HEK293 (cell line): ENCODE measurements around the gene TBC1D24.
A peak's percentile ranks its signal among the peaks of the same experiment; 100 is the strongest.

Source experiments
- BCL11A ChIP-seq: fragments of 450-650 bp; formaldehyde crosslinking; IDR thresholded peaks from 2 replicates; pipeline ENCODE4 v1.5.1; 2016; ENCODE audit warnings: low read depth, missing biosample characterization, missing genetic modification characterization
- BCL11B ChIP-seq: fragments of 450-650 bp; formaldehyde crosslinking; IDR thresholded peaks from 2 replicates; pipeline ENCODE4 v1.5.1; 2016; ENCODE audit warnings: low read depth, missing biosample characterization, missing genetic modification characterization
- GLIS1 ChIP-seq: fragments of 450-650 bp; formaldehyde crosslinking; IDR thresholded peaks from 2 replicates; pipeline ENCODE4 v1.5.1; 2016; ENCODE audit warnings: missing biosample characterization, missing genetic modification characterization
- GLIS2 ChIP-seq: fragments of 450-650 bp; formaldehyde crosslinking; IDR thresholded peaks from 2 replicates; pipeline ENCODE4 v1.5.1; 2016; ENCODE audit warnings: missing biosample characterization, missing genetic modification characterization
- KLF8 ChIP-seq: fragments of 450-650 bp; formaldehyde crosslinking; IDR thresholded peaks from 2 replicates; pipeline ENCODE4 v1.5.1; 2016; ENCODE audit warnings: missing biosample characterization, missing genetic modification characterization
- SCRT1 ChIP-seq: fragments of 450-650 bp; formaldehyde crosslinking; IDR thresholded peaks from 2 replicates; pipeline ENCODE4 v1.5.1; 2016; ENCODE audit warnings: missing biosample characterization, missing genetic modification characterization, borderline replicate concordance
- SCRT2 ChIP-seq: fragments of 450-650 bp; formaldehyde crosslinking; IDR thresholded peaks from 2 replicates; pipeline ENCODE4 v1.5.1; 2016; ENCODE audit warnings: missing biosample characterization, missing genetic modification characterization
- ZBTB17 ChIP-seq: fragments of 450-650 bp; formaldehyde crosslinking; IDR thresholded peaks from 2 replicates; pipeline ENCODE4 v1.5.1; 2016; ENCODE audit warnings: missing biosample characterization, missing genetic modification characterization
- ZEB2 ChIP-seq: fragments of 450-650 bp; formaldehyde crosslinking; IDR thresholded peaks from 2 replicates; pipeline ENCODE4 v1.5.1; 2016; ENCODE audit warnings: missing biosample characterization, missing genetic modification characterization
- ZIC2 ChIP-seq: fragments of 450-650 bp; formaldehyde crosslinking; IDR thresholded peaks from 2 replicates; pipeline ENCODE4 v1.5.1; 2016; ENCODE audit warnings: missing biosample characterization, missing genetic modification characterization
- ZNF174 ChIP-seq: fragments of 450-650 bp; formaldehyde crosslinking; IDR thresholded peaks from 2 replicates; pipeline ENCODE4 v1.5.0; 2017; ENCODE audit warnings: missing biosample characterization, mild to moderate bottlenecking, missing genetic modification characterization
- ZNF341 ChIP-seq: fragments of 450-650 bp; formaldehyde crosslinking; IDR thresholded peaks from 2 replicates; pipeline ENCODE4; 2016; ENCODE audit warnings: low read depth, missing biosample characterization, missing genetic modification characterization
- ZNF610 ChIP-seq: fragments of 450-650 bp; formaldehyde crosslinking; IDR thresholded peaks from 2 replicates; pipeline ENCODE4 v1.5.1; 2016; ENCODE audit warnings: missing biosample characterization, missing genetic modification characterization, borderline replicate concordance
- ZNF677 ChIP-seq: fragments of 450-650 bp; IDR thresholded peaks from 2 replicates; pipeline ENCODE4 v1.5.0; 2018; ENCODE audit warnings: missing biosample characterization, mild to moderate bottlenecking, missing genetic modification characterization, moderate library complexity
- ZSCAN30 ChIP-seq: fragments of 450-650 bp; IDR thresholded peaks from 2 replicates; pipeline ENCODE4 v1.5.1; 2018; ENCODE audit warnings: missing biosample characterization, mild to moderate bottlenecking, missing genetic modification characterization, moderate library complexity
- TF ChIP-seq, protein P1 (sequence below): fragments of 450-650 bp; formaldehyde crosslinking; IDR thresholded peaks from 2 replicates; pipeline ENCODE4 v1.5.1; 2016; ENCODE audit warnings: missing biosample characterization, missing genetic modification characterization
- TF ChIP-seq, protein P2 (sequence below): fragments of 450-650 bp; formaldehyde crosslinking; IDR thresholded peaks from 2 replicates; pipeline ENCODE4 v1.5.0; 2017; ENCODE audit warnings: missing biosample characterization, missing genetic modification characterization, borderline replicate concordance
- TF ChIP-seq, protein P3 (sequence below): fragments of 450-650 bp; formaldehyde crosslinking; IDR thresholded peaks from 2 replicates; pipeline ENCODE4 v1.5.1; 2016; ENCODE audit warnings: missing biosample characterization, missing genetic modification characterization
- TF ChIP-seq, protein P4 (sequence below): fragments of 450-650 bp; formaldehyde crosslinking; IDR thresholded peaks from 2 replicates; pipeline ENCODE4 v1.5.1; 2017; ENCODE audit warnings: missing biosample characterization, missing genetic modification characterization
- TF ChIP-seq, protein P5 (sequence below): fragments of 450-650 bp; formaldehyde crosslinking; IDR thresholded peaks from 2 replicates; pipeline ENCODE4 v1.5.1; 2016; ENCODE audit warnings: missing biosample characterization, missing genetic modification characterization

TBC1D24 gene

DNA sequence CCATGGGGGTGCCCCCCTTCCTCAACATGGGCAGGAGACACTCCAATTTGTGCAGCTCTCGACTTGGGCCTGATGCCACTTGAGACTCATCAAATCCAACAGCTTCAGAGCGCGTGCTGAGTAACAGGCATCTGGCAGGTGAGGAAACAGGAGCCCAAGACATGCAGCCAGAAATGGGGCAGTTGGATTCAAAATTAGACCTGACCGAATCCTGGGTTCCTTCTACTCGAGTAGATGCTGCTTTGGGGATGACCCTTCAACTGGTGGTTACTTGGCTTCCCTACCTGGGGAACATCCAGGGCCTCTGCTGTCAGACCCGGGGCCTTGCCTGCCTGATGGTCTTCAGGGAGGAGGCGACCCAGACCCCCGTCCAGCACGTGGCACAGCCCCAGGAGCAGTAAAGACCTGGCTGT lies 4.3 kb upstream of the TBC1D24 start (continued):
- TF ChIP-seq, protein P1, sequence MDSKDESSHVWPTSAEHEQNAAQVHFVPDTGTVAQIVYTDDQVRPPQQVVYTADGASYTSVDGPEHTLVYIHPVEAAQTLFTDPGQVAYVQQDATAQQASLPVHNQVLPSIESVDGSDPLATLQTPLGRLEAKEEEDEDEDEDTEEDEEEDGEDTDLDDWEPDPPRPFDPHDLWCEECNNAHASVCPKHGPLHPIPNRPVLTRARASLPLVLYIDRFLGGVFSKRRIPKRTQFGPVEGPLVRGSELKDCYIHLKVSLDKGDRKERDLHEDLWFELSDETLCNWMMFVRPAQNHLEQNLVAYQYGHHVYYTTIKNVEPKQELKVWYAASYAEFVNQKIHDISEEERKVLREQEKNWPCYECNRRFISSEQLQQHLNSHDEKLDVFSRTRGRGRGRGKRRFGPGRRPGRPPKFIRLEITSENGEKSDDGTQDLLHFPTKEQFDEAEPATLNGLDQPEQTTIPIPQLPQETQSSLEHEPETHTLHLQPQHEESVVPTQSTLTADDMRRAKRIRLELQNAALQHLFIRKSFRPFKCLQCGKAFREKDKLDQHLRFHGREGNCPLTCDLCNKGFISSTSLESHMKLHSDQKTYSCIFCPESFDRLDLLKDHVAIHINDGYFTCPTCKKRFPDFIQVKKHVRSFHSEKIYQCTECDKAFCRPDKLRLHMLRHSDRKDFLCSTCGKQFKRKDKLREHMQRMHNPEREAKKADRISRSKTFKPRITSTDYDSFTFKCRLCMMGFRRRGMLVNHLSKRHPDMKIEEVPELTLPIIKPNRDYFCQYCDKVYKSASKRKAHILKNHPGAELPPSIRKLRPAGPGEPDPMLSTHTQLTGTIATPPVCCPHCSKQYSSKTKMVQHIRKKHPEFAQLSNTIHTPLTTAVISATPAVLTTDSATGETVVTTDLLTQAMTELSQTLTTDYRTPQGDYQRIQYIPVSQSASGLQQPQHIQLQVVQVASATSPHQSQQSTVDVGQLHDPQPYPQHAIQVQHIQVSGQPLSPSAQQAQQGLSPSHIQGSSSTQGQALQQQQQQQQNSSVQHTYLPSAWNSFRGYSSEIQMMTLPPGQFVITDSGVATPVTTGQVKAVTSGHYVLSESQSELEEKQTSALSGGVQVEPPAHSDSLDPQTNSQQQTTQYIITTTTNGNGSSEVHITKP = peak; percentile 97
- TF ChIP-seq GLIS1 (tag by site-specific recombination) = peak; percentile 88
- TF ChIP-seq, protein P2, sequence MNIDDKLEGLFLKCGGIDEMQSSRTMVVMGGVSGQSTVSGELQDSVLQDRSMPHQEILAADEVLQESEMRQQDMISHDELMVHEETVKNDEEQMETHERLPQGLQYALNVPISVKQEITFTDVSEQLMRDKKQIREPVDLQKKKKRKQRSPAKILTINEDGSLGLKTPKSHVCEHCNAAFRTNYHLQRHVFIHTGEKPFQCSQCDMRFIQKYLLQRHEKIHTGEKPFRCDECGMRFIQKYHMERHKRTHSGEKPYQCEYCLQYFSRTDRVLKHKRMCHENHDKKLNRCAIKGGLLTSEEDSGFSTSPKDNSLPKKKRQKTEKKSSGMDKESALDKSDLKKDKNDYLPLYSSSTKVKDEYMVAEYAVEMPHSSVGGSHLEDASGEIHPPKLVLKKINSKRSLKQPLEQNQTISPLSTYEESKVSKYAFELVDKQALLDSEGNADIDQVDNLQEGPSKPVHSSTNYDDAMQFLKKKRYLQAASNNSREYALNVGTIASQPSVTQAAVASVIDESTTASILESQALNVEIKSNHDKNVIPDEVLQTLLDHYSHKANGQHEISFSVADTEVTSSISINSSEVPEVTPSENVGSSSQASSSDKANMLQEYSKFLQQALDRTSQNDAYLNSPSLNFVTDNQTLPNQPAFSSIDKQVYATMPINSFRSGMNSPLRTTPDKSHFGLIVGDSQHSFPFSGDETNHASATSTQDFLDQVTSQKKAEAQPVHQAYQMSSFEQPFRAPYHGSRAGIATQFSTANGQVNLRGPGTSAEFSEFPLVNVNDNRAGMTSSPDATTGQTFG (tag by site-specific recombination) = no peak
- 0 out of 2 replicates have a peak, but pooled peaks have one; percentile 16 for TF ChIP-seq KLF8 (tag by site-specific recombination)
- TF ChIP-seq, protein P3, sequence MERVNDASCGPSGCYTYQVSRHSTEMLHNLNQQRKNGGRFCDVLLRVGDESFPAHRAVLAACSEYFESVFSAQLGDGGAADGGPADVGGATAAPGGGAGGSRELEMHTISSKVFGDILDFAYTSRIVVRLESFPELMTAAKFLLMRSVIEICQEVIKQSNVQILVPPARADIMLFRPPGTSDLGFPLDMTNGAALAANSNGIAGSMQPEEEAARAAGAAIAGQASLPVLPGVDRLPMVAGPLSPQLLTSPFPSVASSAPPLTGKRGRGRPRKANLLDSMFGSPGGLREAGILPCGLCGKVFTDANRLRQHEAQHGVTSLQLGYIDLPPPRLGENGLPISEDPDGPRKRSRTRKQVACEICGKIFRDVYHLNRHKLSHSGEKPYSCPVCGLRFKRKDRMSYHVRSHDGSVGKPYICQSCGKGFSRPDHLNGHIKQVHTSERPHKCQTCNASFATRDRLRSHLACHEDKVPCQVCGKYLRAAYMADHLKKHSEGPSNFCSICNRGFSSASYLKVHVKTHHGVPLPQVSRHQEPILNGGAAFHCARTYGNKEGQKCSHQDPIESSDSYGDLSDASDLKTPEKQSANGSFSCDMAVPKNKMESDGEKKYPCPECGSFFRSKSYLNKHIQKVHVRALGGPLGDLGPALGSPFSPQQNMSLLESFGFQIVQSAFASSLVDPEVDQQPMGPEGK (tag by site-specific recombination) = peak; percentile 85
- TF ChIP-seq, protein P4, sequence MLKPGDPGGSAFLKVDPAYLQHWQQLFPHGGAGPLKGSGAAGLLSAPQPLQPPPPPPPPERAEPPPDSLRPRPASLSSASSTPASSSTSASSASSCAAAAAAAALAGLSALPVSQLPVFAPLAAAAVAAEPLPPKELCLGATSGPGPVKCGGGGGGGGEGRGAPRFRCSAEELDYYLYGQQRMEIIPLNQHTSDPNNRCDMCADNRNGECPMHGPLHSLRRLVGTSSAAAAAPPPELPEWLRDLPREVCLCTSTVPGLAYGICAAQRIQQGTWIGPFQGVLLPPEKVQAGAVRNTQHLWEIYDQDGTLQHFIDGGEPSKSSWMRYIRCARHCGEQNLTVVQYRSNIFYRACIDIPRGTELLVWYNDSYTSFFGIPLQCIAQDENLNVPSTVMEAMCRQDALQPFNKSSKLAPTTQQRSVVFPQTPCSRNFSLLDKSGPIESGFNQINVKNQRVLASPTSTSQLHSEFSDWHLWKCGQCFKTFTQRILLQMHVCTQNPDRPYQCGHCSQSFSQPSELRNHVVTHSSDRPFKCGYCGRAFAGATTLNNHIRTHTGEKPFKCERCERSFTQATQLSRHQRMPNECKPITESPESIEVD (tag by site-specific recombination) = no peak
- TF ChIP-seq SCRT1 = peak; percentile 63
- peak; percentile 65 for TF ChIP-seq ZBTB17 (tag by site-specific recombination)
- TF ChIP-seq ZNF174 (tag by site-specific recombination) = no peak
- peak; percentile 33 for TF ChIP-seq GLIS2 (tag by site-specific recombination)
- TF ChIP-seq BCL11A (tag by site-specific recombination) = 0 out of 2 replicates have a peak, but pooled peaks have one; percentile 41
- peak; percentile 28; the same call in 1 of the 2 replicates for TF ChIP-seq ZSCAN30
- TF ChIP-seq ZIC2 = peak; percentile 67
- peak; percentile 78 for TF ChIP-seq ZEB2 (tag by site-specific recombination)
- no peak for TF ChIP-seq ZNF677
- TF ChIP-seq ZNF610 (tag by site-specific recombination) = no peak
- TF ChIP-seq SCRT2 (tag by site-specific recombination) = peak; percentile 91
- TF ChIP-seq BCL11B (tag by site-specific recombination) = peak; percentile 68; the same call in 1 of the 2 replicates
- TF ChIP-seq, protein P5, sequence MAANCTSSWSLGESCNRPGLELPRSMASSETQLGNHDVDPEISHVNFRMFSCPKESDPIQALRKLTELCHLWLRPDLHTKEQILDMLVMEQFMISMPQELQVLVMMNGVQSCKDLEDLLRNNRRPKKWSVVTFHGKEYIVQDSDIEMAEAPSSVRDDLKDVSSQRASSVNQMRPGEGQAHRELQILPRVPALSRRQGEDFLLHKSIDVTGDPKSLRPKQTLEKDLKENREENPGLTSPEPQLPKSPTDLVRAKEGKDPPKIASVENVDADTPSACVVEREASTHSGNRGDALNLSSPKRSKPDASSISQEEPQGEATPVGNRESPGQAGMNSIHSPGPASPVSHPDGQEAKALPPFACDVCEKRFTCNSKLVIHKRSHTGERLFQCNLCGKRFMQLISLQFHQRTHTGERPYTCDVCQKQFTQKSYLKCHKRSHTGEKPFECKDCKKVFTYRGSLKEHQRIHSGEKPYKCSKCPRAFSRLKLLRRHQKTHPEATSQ (tag by site-specific recombination) = no peak
- TF ChIP-seq ZNF341 (tag by site-specific recombination) = peak; percentile 28; the same call in 1 of the 2 replicates
